ENCODE results near the gene PSMD13.
"Not testable (repeated sequence)": the region's sequence is repeated elsewhere in the genome, so short reads cannot be mapped to it uniquely, and the experiment has no call there.

The PSMD13 gene

GRCh38 chr11:236774-237767 lies at the start of gene PSMD13:
TSS of gene PSMD13 (plus strand) at chr11:236976. CDS start at chr11:237050, 74 bp downstream.
- peak; percentile 96 for DNase-seq

GRCh38 chr11:189200-189783 lies 47.5 kb upstream of the PSMD13 start:
- not testable (repeated sequence) for DNase-seq

GRCh38 chr11:189843-190311 lies 46.9 kb upstream of the PSMD13 start:
- not testable (repeated sequence) for DNase-seq

- DNase-seq = not testable (repeated sequence)
Observed at GRCh38 chr11:190546-190945, 46.2 kb upstream of the PSMD13 start.

GRCh38 chr11:191490-192478 lies 45.0 kb upstream of the PSMD13 start:
- DNase-seq = not testable (repeated sequence)

GRCh38 chr11:192674-193128 lies 44.1 kb upstream of the PSMD13 start, which contains the start of gene SCGB1C1:
TSS of gene SCGB1C1 (plus strand) at chr11:193078. CDS start at chr11:193100, 22 bp downstream.
- DNase-seq = not testable (repeated sequence)

- not testable (repeated sequence) for DNase-seq
Observed at GRCh38 chr11:193481-193880, 43.3 kb upstream of the PSMD13 start.

- DNase-seq = no peak
Observed at GRCh38 chr11:196786-197731, 39.7 kb upstream of the PSMD13 start.

- no peak for DNase-seq
Observed at GRCh38 chr11:197741-198235, 39.0 kb upstream of the PSMD13 start.

- no peak for DNase-seq
Observed at GRCh38 chr11:198236-198806, 38.5 kb upstream of the PSMD13 start.

- no peak for DNase-seq
Observed at GRCh38 chr11:199004-199581, 37.7 kb upstream of the PSMD13 start.

GRCh38 chr11:199782-200181 lies 37.0 kb upstream of the PSMD13 start:
- DNase-seq = no peak

GRCh38 chr11:200224-201003 lies 36.4 kb upstream of the PSMD13 start:
- DNase-seq = no peak

GRCh38 chr11:201966-202365 lies 34.8 kb upstream of the PSMD13 start:
- DNase-seq = no peak

GRCh38 chr11:202490-202889 lies 34.3 kb upstream of the PSMD13 start:
- no peak for DNase-seq

GRCh38 chr11:203056-203944 lies 33.5 kb upstream of the PSMD13 start:
- DNase-seq = no peak

- no peak for DNase-seq
Observed at GRCh38 chr11:203945-204586, 32.7 kb upstream of the PSMD13 start.

GRCh38 chr11:204587-205109 lies 32.1 kb upstream of the PSMD13 start:
- no peak for DNase-seq

Data from DMS53 (cell line).